GM19438 (cell line): ENCODE measurements around the gene SZT2.
"Not testable (repeated sequence)": the region's sequence is repeated elsewhere in the genome, so short reads cannot be mapped to it uniquely, and the experiment has no call there.

Experiments
- ATAC-seq: cut with Tn5 transposase; IDR thresholded peaks from one replicate; pipeline ENCODE4 v1.9.1; 2021; ENCODE audit warnings: low read depth; ENCODE audit not compliant: unreplicated experiment

Gene SZT2

GRCh38 chr1:43386676-43387075 lies 3.0 kb upstream of the SZT2 start:
- no peak for ATAC-seq

GRCh38 chr1:43387976-43388599 lies 1.6 kb upstream of the SZT2 start:
- no peak for ATAC-seq

- no peak for ATAC-seq
These were observed 1.1 kb upstream of the SZT2 start for GRCh38 chr1:43388613-43389012.

GRCh38 chr1:43392702-43393101 lies 3.0 kb downstream of the SZT2 start:
- ATAC-seq: no peak

- no peak for ATAC-seq
These were observed 5.8 kb downstream of the SZT2 start for GRCh38 chr1:43395523-43395922.

GRCh38 chr1:43396059-43396458 lies 6.4 kb downstream of the SZT2 start:
- no peak for ATAC-seq

- no peak for ATAC-seq
These were observed 8.5 kb downstream of the SZT2 start for GRCh38 chr1:43398227-43398626.

GRCh38 chr1:43400441-43400840 lies 10.7 kb downstream of the SZT2 start:
- not testable (repeated sequence) for ATAC-seq

GRCh38 chr1:43402089-43402865 lies 12.6 kb downstream of the SZT2 start:
- ATAC-seq: no peak

GRCh38 chr1:43404353-43404752 lies 14.7 kb downstream of the SZT2 start:
- ATAC-seq: no peak

GRCh38 chr1:43405219-43405875 lies 15.6 kb downstream of the SZT2 start:
- no peak for ATAC-seq

GRCh38 chr1:43405876-43406234 lies 16.2 kb downstream of the SZT2 start:
- no peak for ATAC-seq

GRCh38 chr1:43410571-43410970 lies 20.9 kb downstream of the SZT2 start:
- no peak for ATAC-seq

- not testable (repeated sequence) for ATAC-seq
These were observed 23.7 kb downstream of the SZT2 start for GRCh38 chr1:43413426-43413825.

- ATAC-seq: no peak
These were observed 25.0 kb downstream of the SZT2 start for GRCh38 chr1:43414634-43415223.

- no peak for ATAC-seq
These were observed 26.2 kb downstream of the SZT2 start for GRCh38 chr1:43415901-43416300.

- no peak for ATAC-seq
These were observed 29.2 kb downstream of the SZT2 start for GRCh38 chr1:43418858-43419257.

GRCh38 chr1:43419627-43420425 lies 30.1 kb downstream of the SZT2 start:
- ATAC-seq: no peak

- no peak for ATAC-seq
These were observed 31.2 kb downstream of the SZT2 start for GRCh38 chr1:43420874-43421273.

- ATAC-seq: no peak
These were observed 31.7 kb downstream of the SZT2 start for GRCh38 chr1:43421396-43421795.
